IMR-90 (cell line): ENCODE data around the gene PLAAT3. TPM values are rescaled to one million over a fixed set of nuclear protein-coding genes. Genes with fewer than 3 reads are reported as not detected.

Source experiments
- ATAC-seq: fragments of 200-7000 bp; cut with Tn5 transposase; 2 replicates; pipeline ENCODE4 v1.9.1; 2020; ENCODE audit warnings: low read depth, mild to moderate bottlenecking, moderate library complexity
- BruUV-seq: library from RNA; stranded (reverse); fragments of 400-500 nt; replicated peaks from 2 replicates; lab custom pipeline; 2021; lab: Mats Ljungman, UMichigan
- CTCF ChIA-PET: fragments of 300-600 bp; formaldehyde crosslinking; extraction: SDS; loops from one replicate; lab custom pipeline; 2021; ENCODE audit warnings: antibody characterized with exemption; lab: Yijun Ruan, JAX
- POLR2A ChIA-PET: fragments of 300-600 bp; sonication (Branson Sonifier 250); formaldehyde crosslinking; loops from one replicate; lab custom pipeline; 2022; ENCODE audit warnings: antibody characterized with exemption; ENCODE audit not compliant: unreplicated experiment; lab: Charles Lee
- DNase-seq: peaks from one replicate; pipeline ENCODE4 v3.0.0; 2013
- H2AFZ ChIP-seq: replicated peaks from 2 replicates; pipeline ENCODE3; 2013; ENCODE audit warnings: low read length, mild to moderate bottlenecking; ENCODE audit not compliant: poor library complexity
- H2AK5ac ChIP-seq: 2 replicates; pipeline ENCODE4 v1.6.1; 2013; ENCODE audit warnings: low read depth, low read length, inconsistent platforms
- H2AK9ac ChIP-seq: replicated peaks from 2 replicates; pipeline ENCODE3; 2013; ENCODE audit warnings: mild to moderate bottlenecking, low read depth, low read length, moderate library complexity; ENCODE audit not compliant: poor library complexity
- H2BK120ac ChIP-seq: 2 replicates; pipeline ENCODE4 v1.6.1; 2013; ENCODE audit warnings: low read depth, low read length, inconsistent platforms
- H2BK15ac ChIP-seq: 3 replicates; pipeline ENCODE4 v1.6.1; 2013; ENCODE audit warnings: low read depth, low read length, inconsistent platforms
- H2BK20ac ChIP-seq: 2 replicates; pipeline ENCODE4 v1.6.1; 2013; ENCODE audit warnings: low read depth, mild to moderate bottlenecking, inconsistent platforms, low read length, moderate library complexity
- H2BK5ac ChIP-seq: 2 replicates; pipeline ENCODE4 v1.6.1; 2013; ENCODE audit warnings: mild to moderate bottlenecking, low read depth, low read length, inconsistent platforms; ENCODE audit not compliant: poor library complexity, severe bottlenecking
- H3K14ac ChIP-seq: replicated peaks from 2 replicates; pipeline ENCODE4 v1.6.1; 2013; ENCODE audit warnings: low read depth, low read length, inconsistent platforms
- H3K18ac ChIP-seq: 2 replicates; pipeline ENCODE4 v1.6.1; 2013; ENCODE audit warnings: low read depth, low read length, control low read depth
- H3K23ac ChIP-seq: 2 replicates; pipeline ENCODE4 v1.6.1; 2013; ENCODE audit warnings: low read depth, low read length, inconsistent platforms
- H3K27ac ChIP-seq: 2 replicates; pipeline ENCODE4 v1.5.1; 2013; ENCODE audit warnings: mild to moderate bottlenecking, control low read depth, low read length; ENCODE audit not compliant: insufficient read depth
- H3K27me3 ChIP-seq: 2 replicates; pipeline ENCODE4 v1.6.1; 2013; ENCODE audit warnings: low read length; ENCODE audit not compliant: control insufficient read depth, insufficient read depth
- H3K36me3 ChIP-seq: 2 replicates; pipeline ENCODE4 v1.6.1; 2013; ENCODE audit warnings: low read length, mixed read lengths; ENCODE audit not compliant: control insufficient read depth, insufficient read depth
- H3K4ac ChIP-seq: 2 replicates; pipeline ENCODE4 v1.6.1; 2013; ENCODE audit warnings: low read depth, low read length, inconsistent platforms
- H3K4me1 ChIP-seq: 2 replicates; pipeline ENCODE4 v1.6.1; 2013; ENCODE audit warnings: low read length, mixed read lengths; ENCODE audit not compliant: control insufficient read depth, insufficient read depth
- H3K4me2 ChIP-seq: 2 replicates; pipeline ENCODE4 v1.6.1; 2013; ENCODE audit warnings: low read depth, mild to moderate bottlenecking, control low read depth, low read length, moderate library complexity
- H3K4me3 ChIP-seq: 2 replicates; pipeline ENCODE4 v1.5.1; 2013; ENCODE audit warnings: low read depth, mild to moderate bottlenecking, control low read depth, low read length, moderate library complexity; ENCODE audit not compliant: insufficient read depth
- H3K56ac ChIP-seq: 2 replicates; pipeline ENCODE4 v1.6.1; 2013; ENCODE audit warnings: low read length, inconsistent platforms; ENCODE audit not compliant: insufficient read depth; ENCODE audit errors: extremely low read depth
- H3K79me1 ChIP-seq, 2 experiments: 2 replicates each; pipeline ENCODE4 v1.6.1; 2013; ENCODE audit warnings: low read length in 2 of 2, inconsistent platforms in 1 of 2, low read depth in 1 of 2
- H3K9ac ChIP-seq: 2 replicates; pipeline ENCODE4 v1.6.1; 2013; ENCODE audit warnings: low read depth, low read length, control low read depth
- H3K9me1 ChIP-seq: 2 replicates; pipeline ENCODE4 v1.6.1; 2013; ENCODE audit warnings: low read length, inconsistent platforms; ENCODE audit not compliant: insufficient read depth
- H3K9me3 ChIP-seq: 2 replicates; pipeline ENCODE4 v1.6.1; 2013; ENCODE audit warnings: low read length; ENCODE audit not compliant: control insufficient read depth, insufficient read depth
- H4K20me1 ChIP-seq: 2 replicates; pipeline ENCODE4 v1.6.1; 2013; ENCODE audit warnings: low read length, inconsistent platforms; ENCODE audit not compliant: insufficient read depth
- H4K5ac ChIP-seq: 2 replicates; pipeline ENCODE4 v1.6.1; 2013; ENCODE audit warnings: mild to moderate bottlenecking, low read depth, low read length, control low read depth
- H4K8ac ChIP-seq, 2 experiments: 2 replicates each; pipeline ENCODE4 v1.6.1; 2013; ENCODE audit warnings: low read depth in 2 of 2, low read length in 2 of 2, control low read depth in 1 of 2, inconsistent platforms in 1 of 2
- H4K91ac ChIP-seq: 2 replicates; pipeline ENCODE4 v1.6.1; 2013; ENCODE audit warnings: low read depth, low read length, inconsistent platforms; ENCODE audit not compliant: insufficient read depth
- BHLHE40 ChIP-seq: fragments of 150-350 bp; IDR thresholded peaks from 2 replicates; pipeline ENCODE4 v1.6.1; 2016; ENCODE audit warnings: mild to moderate bottlenecking, low read depth, low read length
- CEBPB ChIP-seq: IDR thresholded peaks from 2 replicates; pipeline ENCODE4 v1.6.1; 2012; ENCODE audit warnings: low read depth, low read length, improper control_type of control experiment
- CHD1 ChIP-seq: IDR thresholded peaks from 2 replicates; pipeline ENCODE4 v1.6.1; 2012; ENCODE audit warnings: low read depth, low read length, improper control_type of control experiment
- CTCF ChIP-seq: conservative IDR thresholded peaks from 2 replicates; pipeline ENCODE4 v1.5.1; 2012; ENCODE audit warnings: mild to moderate bottlenecking, low read depth, low read length, improper control_type of control experiment
- ELK1 ChIP-seq: fragments of 150-350 bp; IDR thresholded peaks from 2 replicates; pipeline ENCODE4 v1.6.1; 2016; ENCODE audit warnings: low read depth, mild to moderate bottlenecking, low read length, moderate library complexity, borderline replicate concordance
- FOS ChIP-seq: fragments of 150-350 bp; IDR thresholded peaks from 2 replicates; pipeline ENCODE4 v1.6.1; 2016; ENCODE audit warnings: low read depth, low read length
- MAFK ChIP-seq: IDR thresholded peaks from 2 replicates; pipeline ENCODE4 v1.6.1; 2012; ENCODE audit warnings: low read depth, low read length, improper control_type of control experiment
- MAZ ChIP-seq: IDR thresholded peaks from 2 replicates; pipeline ENCODE4 v1.6.1; 2012; ENCODE audit warnings: low read depth, mild to moderate bottlenecking, low read length, improper control_type of control experiment, moderate library complexity, borderline replicate concordance
- MXI1 ChIP-seq: IDR thresholded peaks from 2 replicates; pipeline ENCODE4 v1.6.1; 2012; ENCODE audit warnings: low read depth, mild to moderate bottlenecking, low read length, moderate library complexity, borderline replicate concordance
- NFE2L2 ChIP-seq: fragments of 150-350 bp; IDR thresholded peaks from 2 replicates; pipeline ENCODE4 v1.6.1; 2016; ENCODE audit warnings: low read depth, mild to moderate bottlenecking, low read length
- POLR2A ChIP-seq: IDR thresholded peaks from 2 replicates; pipeline ENCODE4 v1.6.1; 2012; ENCODE audit warnings: mild to moderate bottlenecking, low read depth, low read length
- RAD21 ChIP-seq: IDR thresholded peaks from 2 replicates; pipeline ENCODE4 v1.6.1; 2012; ENCODE audit warnings: low read length, improper control_type of control experiment
- RCOR1 ChIP-seq: IDR thresholded peaks from 2 replicates; pipeline ENCODE4 v1.6.1; 2012; ENCODE audit warnings: mild to moderate bottlenecking, low read length, improper control_type of control experiment; ENCODE audit not compliant: insufficient replicate concordance
- RFX5 ChIP-seq: IDR thresholded peaks from 2 replicates; pipeline ENCODE4 v1.8.0; 2012; ENCODE audit warnings: low read depth, mild to moderate bottlenecking, low read length, moderate library complexity
- SMC3 ChIP-seq: fragments of 150-350 bp; IDR thresholded peaks from 2 replicates; pipeline ENCODE4 v1.6.1; 2016; ENCODE audit warnings: low read depth, mild to moderate bottlenecking, antibody characterized with exemption, low read length, moderate library complexity
- USF2 ChIP-seq: fragments of 150-350 bp; IDR thresholded peaks from 2 replicates; pipeline ENCODE4 v1.6.1; 2017; ENCODE audit warnings: mild to moderate bottlenecking, antibody characterized with exemption, low read length, low read depth
- WGBS, 2 experiments: methylation state at CpG; one replicate each; pipeline versions ENCODE4 v1.1.5 to v1.1.7; 2013; ENCODE audit warnings: missing lambda C conversion rate in 2 of 2; ENCODE audit not compliant: insufficient read length in 1 of 2; ENCODE audit errors: extremely low coverage in 2 of 2; 5-methylcytosine and 5-hydroxymethylcytosine counted together
- dilution Hi-C: fragments of 300-500 bp; cut with HindIII; formaldehyde crosslinking; loops from one replicate; pipeline ENCODE4 v1.14.3; 2018; ENCODE audit warnings: low sequenced_read_pairs; ENCODE audit not compliant: unreplicated experiment
- in situ Hi-C: fragments of 300-500 bp; cut with MboI; formaldehyde crosslinking; loops from 3 replicates; pipeline ENCODE4 v1.14.3; 2019; ENCODE audit warnings: low sequenced_read_pairs, inconsistent platforms, mixed read lengths
- intact Hi-C: fragments of 100-400 bp; cut with micrococcal nuclease; formaldehyde crosslinking; loops from 2 replicates; pipeline ENCODE4 v1.10.0; 2022
- polyA plus RNA-seq, 3 experiments: library from polyadenylated mRNA; depleted of rRNA; stranded (reverse); fragments of >200 nt; gene quantifications; 2 replicates each; pipeline ENCODE4 v1.2.3, GENCODE V29; 2012; ENCODE audit warnings: low replicate concordance in 1 of 3
- total RNA-seq: library from RNA; depleted of rRNA; stranded (reverse); fragments of >200 nt; gene quantifications from 2 replicates; pipeline ENCODE4 v1.2.3, GENCODE V29; 2012

PLAAT3 gene
- total and polyA plus RNA-seq, 2 of the 4 experiments (the other 2 are of a cell fraction) = 3.2 to 3.9 TPM

GRCh38 chr11:63543711-63544110, 70.5 kb downstream of the PLAAT3 start:
- no TSS peak for BruUV-seq

More at GRCh38 chr11:63543711-63544110, 70.5 kb downstream of the PLAAT3 start:
- dilution Hi-C loops = no loop called here
- Histone ChIP-seq H4K20me1 (no peaks in the 10 kb centered on the region), H2AK9ac (no peak overlapping the region), H4K8ac (no peak overlapping the region), H3K56ac (no peak overlapping the region), H2AFZ (no peak overlapping the region), H4K5ac (no peak overlapping the region), H2BK120ac (no peak overlapping the region), H3K18ac (no peak overlapping the region), H3K9me1 (no peaks in the 10 kb centered on the region), H3K4me2 (no peak overlapping the region), H2BK5ac (no peak overlapping the region), H3K4me3 (no peak overlapping the region), H4K91ac (no peak overlapping the region), H3K27ac (no peak overlapping the region), H3K4ac (no peak overlapping the region), H2AK5ac (no peak overlapping the region), H2BK15ac (no peak overlapping the region), H3K27me3 (peaks cover 11% of the 10 kb centered on the region), H3K14ac (no peak overlapping the region), H3K23ac (no peak overlapping the region), H3K4me1 (no peaks in the 10 kb centered on the region), H3K9ac (no peak overlapping the region), H2BK20ac (no peak overlapping the region), H3K79me1 (no peaks in the 10 kb centered on the region), H3K9me3 (no peaks in the 10 kb centered on the region), H3K36me3 (no peaks in the 10 kb centered on the region)
- no peak for TF ChIP-seq MXI1
- TF ChIP-seq ELK1 = no peak
- no peak for TF ChIP-seq CTCF
- no peak for TF ChIP-seq RCOR1
- no peak for TF ChIP-seq BHLHE40
- TF ChIP-seq MAFK = no peak
- TF ChIP-seq NFE2L2 = no peak
- TF ChIP-seq RAD21 = no peak
- TF ChIP-seq CHD1 = no peak
- no peak for TF ChIP-seq CEBPB
- TF ChIP-seq POLR2A = no peak
- no peak for TF ChIP-seq MAZ
- TF ChIP-seq FOS = no peak
- TF ChIP-seq USF2 = no peak
- no peak for TF ChIP-seq RFX5
- no peak for TF ChIP-seq SMC3
- no CpG with 5 or more reads among the region's 2 CpGs for WGBS, 2 experiments
- ATAC-seq (no peak), DNase-seq (no peak)
- ChIA-PET CTCF (no interaction called here), POLR2A (no interaction called here)
- intact Hi-C loops = no loop called here
- in situ Hi-C loops = no loop called here
